NCI-H1417 (cell line): ENCODE data around the gene GGTLC2.
A peak's percentile ranks its signal among the peaks of the same experiment; 100 is the strongest.

ENCODE experiments used
- DNase-seq, 3 experiments: peaks; one replicate each; lab custom pipeline; 2025; lab: John Stamatoyannopoulos, UW

The GGTLC2 gene

GRCh38 chr22:22691716-22692701 is 47.6 kb downstream of the GGTLC2 start:
- DNase-seq, result no peak

- peak; percentile 37 to 68 (median 57) for DNase-seq
Measured at GRCh38 chr22:22692707-22693530, 48.5 kb downstream of the GGTLC2 start.

GRCh38 chr22:22693531-22693884 is 49.1 kb downstream of the GGTLC2 start:
- DNase-seq, result no peak

DNA sequence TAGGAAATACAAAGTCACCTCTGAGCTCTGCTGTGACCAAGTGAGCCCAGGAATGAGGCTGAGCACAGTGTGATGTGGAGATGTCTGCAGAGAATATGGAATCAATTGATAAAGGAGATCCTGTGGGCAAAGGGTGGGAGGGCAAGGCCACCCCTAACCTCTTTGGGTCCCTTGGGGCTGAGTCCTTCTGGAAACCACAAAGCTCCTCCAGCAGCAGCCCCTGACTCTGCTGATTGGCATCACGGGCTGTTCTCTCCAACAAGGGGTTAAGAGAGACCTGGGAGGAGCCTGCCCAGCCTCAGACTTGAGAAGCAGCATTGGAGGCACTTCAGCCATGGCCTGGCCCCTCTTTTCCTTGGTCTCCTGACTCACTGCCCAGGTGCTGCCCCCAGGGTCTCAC is 49.7 kb downstream of the GGTLC2 start:
- DNase-seq, result no peak

GRCh38 chr22:22696104-22696503 is 51.7 kb downstream of the GGTLC2 start:
- no peak for DNase-seq
